ENCODE measurements around the gene HERPUD1. TPM values are rescaled to one million over a fixed set of nuclear protein-coding genes. Genes with fewer than 3 reads are reported as not detected.
"Not testable (repeated sequence)": the region's sequence is repeated elsewhere in the genome, so short reads cannot be mapped to it uniquely, and the experiment has no call there.

Gene HERPUD1
- total RNA-seq, 1 donor from 2014 or later, result 76.2 TPM

DNA sequence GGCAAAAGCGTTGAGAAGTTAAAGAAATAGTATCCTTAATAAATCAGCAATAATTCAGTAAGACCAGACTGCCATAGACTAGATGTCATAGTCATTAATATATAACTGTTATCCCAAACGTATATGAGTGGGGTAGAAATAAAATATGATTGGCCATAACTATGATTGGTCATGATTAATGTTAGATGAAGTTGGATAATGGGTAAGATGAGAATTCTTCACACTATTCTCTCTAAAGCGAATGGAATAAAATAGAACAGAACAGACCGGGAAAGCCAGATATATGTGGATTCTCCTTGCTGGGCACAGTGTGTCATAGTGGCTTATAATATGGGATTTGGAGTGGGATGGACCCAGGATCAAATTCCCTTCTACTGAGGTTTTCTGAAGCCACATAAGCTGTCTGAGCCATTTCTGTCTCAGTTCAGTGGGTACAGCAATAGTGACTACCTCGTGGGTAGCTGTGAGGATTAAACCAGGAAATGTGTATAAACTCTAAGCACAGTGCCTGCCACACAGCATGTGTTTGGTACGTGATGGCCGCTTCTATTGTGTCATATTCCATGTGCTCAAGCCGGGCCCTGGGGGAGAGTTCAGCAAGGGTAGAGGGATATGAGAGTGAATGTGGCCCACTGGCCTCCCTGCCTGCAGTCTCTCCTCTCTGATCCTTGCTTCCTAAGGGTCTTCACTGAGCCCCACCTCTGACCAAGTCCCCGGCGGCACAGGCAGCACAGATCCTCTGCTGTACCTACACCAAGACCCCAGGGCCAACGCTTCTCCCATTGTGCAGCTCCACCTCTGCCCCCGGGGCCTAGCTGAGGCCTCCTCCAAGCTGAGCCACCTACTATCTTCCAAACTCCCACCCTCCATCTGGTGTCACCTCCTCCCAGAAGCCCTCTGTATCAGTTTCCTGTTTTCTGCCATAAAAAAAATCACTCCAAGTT is 33.5 kb downstream of the HERPUD1 start:
- no peaks in the 10 kb centered on the region for H3K27me3 ChIP-seq (ENCODE audit: control insufficient read depth in 3 of 3, insufficient read depth in 3 of 3, low read length in 3 of 3)
- H3K27ac ChIP-seq (ENCODE audit: low read depth, low read length), result peak overlapping the region; percentile 25
- no peaks in the 10 kb centered on the region for H3K9me3 ChIP-seq (ENCODE audit: control insufficient read depth in 3 of 3, low read length in 3 of 3)
- H3K36me3 ChIP-seq (ENCODE audit: control insufficient read depth in 3 of 3, insufficient read depth in 3 of 3, low read length in 3 of 3), result no peaks in the 10 kb centered on the region
- H3K4me3 ChIP-seq (ENCODE audit: low read length in 3 of 3), result no peak overlapping the region
- peaks cover 23 to 27% (median 23%) of the 10 kb centered on the region in 3 donors for H3K4me1 ChIP-seq (ENCODE audit: control insufficient read depth in 3 of 3, insufficient read depth in 3 of 3, low read length in 3 of 3)
- peak overlapping the region in 1 of 3 donors; percentile 8 for H3K9ac ChIP-seq (ENCODE audit: low read depth in 1 of 3, low read length in 3 of 3)

DNA sequence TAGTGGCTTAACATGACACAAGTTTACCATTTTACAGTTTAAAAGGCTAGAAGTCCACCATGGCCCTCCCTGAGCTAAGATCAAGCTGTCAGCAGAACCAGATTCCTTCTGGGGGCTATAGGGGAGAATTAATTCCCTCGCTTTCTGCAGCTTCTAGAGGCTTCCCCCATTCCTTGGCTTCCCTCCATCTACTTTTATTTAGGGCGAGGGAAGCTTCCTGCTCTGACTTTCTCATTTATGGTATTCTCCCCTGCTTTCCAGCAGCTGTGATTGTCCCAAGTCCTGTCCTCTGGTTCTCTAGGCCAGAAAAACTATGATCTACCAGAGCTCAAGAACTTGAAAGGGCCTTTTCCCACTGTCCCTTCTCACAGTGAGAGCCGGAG is 34.1 kb downstream of the HERPUD1 start:
- H3K27ac ChIP-seq (ENCODE audit: low read depth, low read length), result peak overlapping the region; percentile 25
- peak overlapping the region in 1 of 3 donors; percentile 8 for H3K9ac ChIP-seq (ENCODE audit: low read depth in 1 of 3, low read length in 3 of 3)
- peaks cover 18 to 21% (median 20%) of the 10 kb centered on the region in 3 donors for H3K4me1 ChIP-seq (ENCODE audit: control insufficient read depth in 3 of 3, insufficient read depth in 3 of 3, low read length in 3 of 3)
- H3K4me3 ChIP-seq (ENCODE audit: low read length in 3 of 3), result no peak overlapping the region
- no peaks in the 10 kb centered on the region for H3K9me3 ChIP-seq (ENCODE audit: control insufficient read depth in 3 of 3, low read length in 3 of 3)
- H3K36me3 ChIP-seq (ENCODE audit: control insufficient read depth in 3 of 3, insufficient read depth in 3 of 3, low read length in 3 of 3), result no peaks in the 10 kb centered on the region
- H3K27me3 ChIP-seq (ENCODE audit: control insufficient read depth in 3 of 3, insufficient read depth in 3 of 3, low read length in 3 of 3), result no peaks in the 10 kb centered on the region

DNA sequence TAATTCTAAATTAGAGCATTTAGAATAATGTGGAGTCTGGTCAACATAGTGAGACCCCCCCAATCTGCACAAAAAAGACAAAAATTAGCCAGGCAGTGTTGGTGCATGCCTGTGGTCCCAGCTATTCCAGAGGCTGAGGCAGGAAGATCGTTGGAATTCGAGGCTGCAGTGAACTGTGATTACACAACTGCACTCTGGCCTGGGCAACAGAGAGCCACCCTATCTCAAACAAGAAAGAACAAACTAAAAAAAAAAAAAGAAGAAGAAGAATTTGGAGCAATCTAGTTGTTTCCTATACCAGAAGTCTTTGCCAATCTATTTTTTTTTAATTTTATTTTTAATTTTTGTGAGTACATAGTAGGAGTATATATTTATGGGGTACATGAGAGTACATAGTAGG is 35.8 kb downstream of the HERPUD1 start:
- Histone ChIP-seq H3K4me1 (ENCODE audit: control insufficient read depth in 3 of 3, insufficient read depth in 3 of 3, low read length in 3 of 3) (peaks cover 13 to 15% (median 13%) of the 10 kb centered on the region in 3 donors), H3K9me3 (ENCODE audit: control insufficient read depth in 3 of 3, low read length in 3 of 3) (no peaks in the 10 kb centered on the region), H3K27ac (ENCODE audit: low read depth, low read length) (no peak overlapping the region), H3K4me3 (ENCODE audit: low read length in 3 of 3) (no peak overlapping the region), H3K36me3 (ENCODE audit: control insufficient read depth in 3 of 3, insufficient read depth in 3 of 3, low read length in 3 of 3) (no peaks in the 10 kb centered on the region), H3K9ac (ENCODE audit: low read depth in 1 of 3, low read length in 3 of 3) (no peak overlapping the region), H3K27me3 (ENCODE audit: control insufficient read depth in 3 of 3, insufficient read depth in 3 of 3, low read length in 3 of 3) (no peaks in the 10 kb centered on the region)

- no peak overlapping the region for H3K4me3 ChIP-seq (ENCODE audit: low read length in 3 of 3)
- H3K36me3 ChIP-seq (ENCODE audit: control insufficient read depth in 3 of 3, insufficient read depth in 3 of 3, low read length in 3 of 3), result no peaks in the 10 kb centered on the region
- no peak overlapping the region for H3K9ac ChIP-seq (ENCODE audit: low read depth in 1 of 3, low read length in 3 of 3)
- no peak overlapping the region for H3K27ac ChIP-seq (ENCODE audit: low read depth, low read length)
- H3K9me3 ChIP-seq (ENCODE audit: control insufficient read depth in 3 of 3, low read length in 3 of 3), result no peaks in the 10 kb centered on the region
- H3K4me1 ChIP-seq (ENCODE audit: control insufficient read depth in 3 of 3, insufficient read depth in 3 of 3, low read length in 3 of 3), result peaks cover 8 to 15% (median 11%) of the 10 kb centered on the region in 3 donors
- no peaks in the 10 kb centered on the region for H3K27me3 ChIP-seq (ENCODE audit: control insufficient read depth in 3 of 3, insufficient read depth in 3 of 3, low read length in 3 of 3)
These were observed 37.8 kb downstream of the HERPUD1 start for GRCh38 chr16:56969769-56970168.

DNA sequence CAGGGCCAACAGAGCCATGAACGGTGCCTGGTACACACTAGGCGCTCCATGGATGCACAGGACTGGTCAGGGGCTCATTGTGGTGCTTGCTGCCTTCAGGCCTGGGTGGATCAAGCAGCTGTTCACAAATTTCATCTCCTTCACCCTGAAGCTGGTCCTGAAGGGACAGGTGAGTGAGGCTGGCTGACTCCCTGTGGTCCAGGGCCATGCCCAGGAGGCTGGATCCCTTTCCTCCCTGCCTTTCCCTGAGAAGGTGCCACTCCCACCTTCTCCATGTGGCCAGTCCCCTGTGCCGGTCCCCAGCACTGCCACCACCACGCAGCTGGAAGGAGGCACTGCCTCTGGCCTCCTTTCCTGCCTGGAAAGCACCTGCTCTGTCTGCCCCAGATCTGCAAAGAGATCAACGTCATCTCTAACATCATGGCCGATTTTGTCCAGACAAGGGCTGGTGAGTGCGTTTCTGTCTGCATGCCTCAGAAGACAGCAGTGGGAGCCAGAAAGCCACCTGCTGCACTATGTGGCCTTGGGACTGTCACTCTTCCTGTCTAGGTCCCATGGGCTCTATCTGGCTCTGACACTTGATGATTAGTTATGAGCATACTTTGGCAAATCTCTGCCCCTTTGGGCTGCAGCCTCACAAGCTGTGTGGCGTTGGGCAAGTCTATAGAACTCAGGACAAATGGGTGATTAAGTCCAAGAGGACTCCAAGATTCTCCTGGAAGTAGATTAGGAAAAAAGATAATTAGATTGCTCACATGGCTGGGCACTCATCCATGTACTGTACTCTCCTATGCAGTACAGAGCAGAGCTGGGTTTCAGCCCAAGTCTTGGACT is 39.2 kb downstream of the HERPUD1 start:
- Histone ChIP-seq H3K36me3 (ENCODE audit: control insufficient read depth in 3 of 3, insufficient read depth in 3 of 3, low read length in 3 of 3) (no peaks in the 10 kb centered on the region), H3K9ac (ENCODE audit: low read depth in 1 of 3, low read length in 3 of 3) (no peak overlapping the region), H3K4me1 (ENCODE audit: control insufficient read depth in 3 of 3, insufficient read depth in 3 of 3, low read length in 3 of 3) (peaks cover 0 to 7% (median 3%) of the 10 kb centered on the region in 3 donors)

DNA sequence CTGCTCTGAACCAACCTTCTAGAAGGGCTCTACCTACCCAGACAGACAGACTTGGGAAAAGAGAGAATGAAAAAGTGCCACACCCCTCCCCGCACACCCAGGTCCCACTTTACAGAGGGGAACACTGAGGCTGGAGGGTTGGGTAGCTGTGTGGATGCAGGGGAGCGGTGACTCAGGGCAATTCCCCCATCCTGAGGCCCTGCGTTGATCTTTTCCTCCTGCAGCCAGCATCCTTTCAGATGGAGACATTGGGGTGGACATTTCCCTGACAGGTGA is 39.8 kb downstream of the HERPUD1 start:
- no peak overlapping the region for H3K4me3 ChIP-seq (ENCODE audit: low read length in 3 of 3)
- no peaks in the 10 kb centered on the region for H3K27me3 ChIP-seq (ENCODE audit: control insufficient read depth in 3 of 3, insufficient read depth in 3 of 3, low read length in 3 of 3)
- no peaks in the 10 kb centered on the region for H3K9me3 ChIP-seq (ENCODE audit: control insufficient read depth in 3 of 3, low read length in 3 of 3)
- H3K9ac ChIP-seq (ENCODE audit: low read depth in 1 of 3, low read length in 3 of 3), result no peak overlapping the region
- no peak overlapping the region for H3K27ac ChIP-seq (ENCODE audit: low read depth, low read length)
- H3K4me1 ChIP-seq (ENCODE audit: control insufficient read depth in 3 of 3, insufficient read depth in 3 of 3, low read length in 3 of 3), result peaks cover 0 to 4% (median 3%) of the 10 kb centered on the region in 3 donors
- no peaks in the 10 kb centered on the region for H3K36me3 ChIP-seq (ENCODE audit: control insufficient read depth in 3 of 3, insufficient read depth in 3 of 3, low read length in 3 of 3)

More for the DNA sequence above, 39.2 kb downstream of the HERPUD1 start:
- H3K9me3 ChIP-seq (ENCODE audit: control insufficient read depth in 3 of 3, low read length in 3 of 3), result no peaks in the 10 kb centered on the region
- H3K4me3 ChIP-seq (ENCODE audit: low read length in 3 of 3), result no peak overlapping the region
- no peaks in the 10 kb centered on the region for H3K27me3 ChIP-seq (ENCODE audit: control insufficient read depth in 3 of 3, insufficient read depth in 3 of 3, low read length in 3 of 3)
- no peak overlapping the region for H3K27ac ChIP-seq (ENCODE audit: low read depth, low read length)

- Histone ChIP-seq H3K27ac (ENCODE audit: low read depth, low read length) (no peak overlapping the region), H3K27me3 (ENCODE audit: control insufficient read depth in 3 of 3, insufficient read depth in 3 of 3, low read length in 3 of 3) (no peaks in the 10 kb centered on the region), H3K9ac (ENCODE audit: low read depth in 1 of 3, low read length in 3 of 3) (no peak overlapping the region), H3K4me1 (ENCODE audit: control insufficient read depth in 3 of 3, insufficient read depth in 3 of 3, low read length in 3 of 3) (peaks cover 0 to 4% (median 3%) of the 10 kb centered on the region in 3 donors), H3K36me3 (ENCODE audit: control insufficient read depth in 3 of 3, insufficient read depth in 3 of 3, low read length in 3 of 3) (no peaks in the 10 kb centered on the region), H3K4me3 (ENCODE audit: low read length in 3 of 3) (no peak overlapping the region), H3K9me3 (ENCODE audit: control insufficient read depth in 3 of 3, low read length in 3 of 3) (no peaks in the 10 kb centered on the region)
These were observed 40.7 kb downstream of the HERPUD1 start for GRCh38 chr16:56972403-56973293.

DNA sequence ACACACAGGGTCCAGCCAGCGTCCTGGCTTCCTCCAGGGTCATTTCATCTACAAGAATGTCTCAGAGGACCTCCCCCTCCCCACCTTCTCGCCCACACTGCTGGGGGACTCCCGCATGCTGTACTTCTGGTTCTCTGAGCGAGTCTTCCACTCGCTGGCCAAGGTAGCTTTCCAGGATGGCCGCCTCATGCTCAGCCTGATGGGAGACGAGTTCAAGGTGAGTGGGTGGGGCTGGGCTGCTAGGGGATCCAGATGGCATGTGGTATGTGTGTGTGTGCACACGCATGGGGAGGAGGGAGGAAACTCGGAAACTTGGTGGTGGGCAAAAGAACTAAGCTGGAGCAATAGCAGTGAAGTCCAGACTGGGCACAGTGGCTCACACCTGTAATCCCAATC is 41.4 kb downstream of the HERPUD1 start:
- Histone ChIP-seq H3K4me3 (ENCODE audit: low read length in 3 of 3) (no peak overlapping the region), H3K27me3 (ENCODE audit: control insufficient read depth in 3 of 3, insufficient read depth in 3 of 3, low read length in 3 of 3) (no peaks in the 10 kb centered on the region), H3K9ac (ENCODE audit: low read depth in 1 of 3, low read length in 3 of 3) (no peak overlapping the region), H3K9me3 (ENCODE audit: control insufficient read depth in 3 of 3, low read length in 3 of 3) (no peaks in the 10 kb centered on the region), H3K27ac (ENCODE audit: low read depth, low read length) (no peak overlapping the region), H3K36me3 (ENCODE audit: control insufficient read depth in 3 of 3, insufficient read depth in 3 of 3, low read length in 3 of 3) (no peaks in the 10 kb centered on the region), H3K4me1 (ENCODE audit: control insufficient read depth in 3 of 3, insufficient read depth in 3 of 3, low read length in 3 of 3) (peaks cover 0 to 4% (median 3%) of the 10 kb centered on the region in 3 donors)

- H3K27ac ChIP-seq (ENCODE audit: low read depth, low read length), result not testable (repeated sequence)
These were observed 42.0 kb downstream of the HERPUD1 start for GRCh38 chr16:56973899-56974298.

More at GRCh38 chr16:56973899-56974298, 42.0 kb downstream of the HERPUD1 start:
- not testable (repeated sequence) for H3K4me3 ChIP-seq (ENCODE audit: low read length in 3 of 3); H3K27me3 ChIP-seq (ENCODE audit: control insufficient read depth in 3 of 3, insufficient read depth in 3 of 3, low read length in 3 of 3); H3K9ac ChIP-seq (ENCODE audit: low read depth in 1 of 3, low read length in 3 of 3); H3K36me3 ChIP-seq (ENCODE audit: control insufficient read depth in 3 of 3, insufficient read depth in 3 of 3, low read length in 3 of 3); H3K4me1 ChIP-seq (ENCODE audit: control insufficient read depth in 3 of 3, insufficient read depth in 3 of 3, low read length in 3 of 3); H3K9me3 ChIP-seq (ENCODE audit: control insufficient read depth in 3 of 3, low read length in 3 of 3)
